Pericardium fibroblast (primary cell): ENCODE results near the gene KXD1. TPM values are rescaled to one million over a fixed set of nuclear protein-coding genes. Genes with fewer than 3 reads are reported as not detected.

Source experiments
- total RNA-seq: library from RNA; depleted of rRNA; stranded (reverse); fragments of >200 nt; gene quantifications from 2 replicates; pipeline ENCODE4 v1.2.3, GENCODE V29; 2015

KXD1 gene
- total RNA-seq = 148 and 174 TPM in 2 replicates

GRCh38 chr19:18557411-18558201 is at the start of gene KXD1:
Gene KXD1 (plus strand): TSS chr19:18557870. CDS start chr19:18562057, 4,187 bp downstream.

GRCh38 chr19:18521692-18522123 is 36.0 kb upstream of the KXD1 start, which contains the start of gene ELL:
Gene ELL (minus strand): TSS chr19:18522070. CDS start chr19:18522055, 15 bp downstream.

GRCh38 chr19:18542941-18543813 is 14.5 kb upstream of the KXD1 start, which contains the start of gene FKBP8:
Gene FKBP8 (minus strand): TSS chr19:18543573. CDS start chr19:18541970, 1,603 bp downstream.

GRCh38 chr19:18571564-18572344 is 14.1 kb downstream of the KXD1 start, which contains the start of gene UBA52:
Gene UBA52 (plus strand): TSS chr19:18571857. CDS start chr19:18573301, 1,444 bp downstream.

GRCh38 chr19:18588611-18589379 is 31.1 kb downstream of the KXD1 start, which contains the start of gene REX1BD:
Gene REX1BD (plus strand): TSS chr19:18588798. CDS start chr19:18588802, 4 bp downstream.

GRCh38 chr19:18606281-18607225 is 48.9 kb downstream of the KXD1 start, which contains the start of gene CRLF1:
Gene CRLF1 (minus strand): TSS chr19:18606799. CDS start chr19:18606656, 143 bp downstream.

GRCh38 chr19:18612772-18613588 is 55.3 kb downstream of the KXD1 start, which contains the start of gene TMEM59L:
Gene TMEM59L (plus strand): TSS chr19:18612870. CDS start chr19:18612959, 89 bp downstream.

Other genes starting within 250 kb of the KXD1 start
- 150 and 182 TPM in 2 replicates for gene LSM4, start 234.8 kb upstream of the KXD1 start, total RNA-seq
- 6.1 and 32.4 TPM in 2 replicates for gene PGPEP1, start 217.3 kb upstream of the KXD1 start, total RNA-seq
- gene GDF15, start 171.7 kb upstream of the KXD1 start, total RNA-seq = 28.9 and 61.3 TPM in 2 replicates
- 0.12 TPM in 1 of 2 replicates, not detected in the other for gene LRRC25, start 160.2 kb upstream of the KXD1 start, total RNA-seq
- 159 and 208 TPM in 2 replicates for gene SSBP4, start 138.5 kb upstream of the KXD1 start, total RNA-seq
- gene ISYNA1, start 119.7 kb upstream of the KXD1 start, total RNA-seq = 27.2 and 49.5 TPM in 2 replicates
- gene ELL, start 35.8 kb upstream of the KXD1 start, total RNA-seq = 9.5 and 11.8 TPM in 2 replicates
- gene FKBP8, start 14.3 kb upstream of the KXD1 start, total RNA-seq = 317 and 440 TPM in 2 replicates
- 1,240 and 1,337 TPM in 2 replicates for gene UBA52, start 14.0 kb downstream of the KXD1 start, total RNA-seq
- 90.7 and 95.0 TPM in 2 replicates for gene REX1BD, start 30.9 kb downstream of the KXD1 start, total RNA-seq
- 135 and 318 TPM in 2 replicates for gene CRLF1, start 48.9 kb downstream of the KXD1 start, total RNA-seq
- gene TMEM59L, start 55.0 kb downstream of the KXD1 start, total RNA-seq = 10.7 and 14.5 TPM in 2 replicates
- gene KLHL26, start 79.2 kb downstream of the KXD1 start, total RNA-seq = 4.8 and 6.5 TPM in 2 replicates
- gene CRTC1, start 125.8 kb downstream of the KXD1 start, total RNA-seq = 4.0 and 5.6 TPM in 2 replicates
- gene COMP, start 233.4 kb downstream of the KXD1 start, total RNA-seq = 0.85 and 2.9 TPM in 2 replicates